GM18517 (cell line): ENCODE results near the gene EPO.
"Not testable (repeated sequence)": the region's sequence is repeated elsewhere in the genome, so short reads cannot be mapped to it uniquely, and the experiment has no call there.

Experiments used
- ATAC-seq: cut with Tn5 transposase; IDR thresholded peaks from one replicate; pipeline ENCODE4 v1.9.1; 2021; ENCODE audit warnings: mild to moderate bottlenecking, moderate library complexity; ENCODE audit not compliant: unreplicated experiment

Gene EPO

GRCh38 chr7:100731937-100732636 lies 11.8 kb downstream of the EPO start:
- ATAC-seq: no peak

GRCh38 chr7:100735730-100736129 lies 15.5 kb downstream of the EPO start:
- ATAC-seq: no peak

- no peak for ATAC-seq
Observed at GRCh38 chr7:100736671-100737070, 16.4 kb downstream of the EPO start.

- ATAC-seq: no peak
Observed at GRCh38 chr7:100739934-100740333, 19.7 kb downstream of the EPO start.

- no peak for ATAC-seq
Observed at GRCh38 chr7:100744605-100745004, 24.3 kb downstream of the EPO start.

GRCh38 chr7:100745184-100745583 lies 24.9 kb downstream of the EPO start:
- no peak for ATAC-seq

GRCh38 chr7:100752994-100753393 lies 32.7 kb downstream of the EPO start:
- no peak for ATAC-seq

- no peak for ATAC-seq
Observed at GRCh38 chr7:100753750-100754149, 33.5 kb downstream of the EPO start.

GRCh38 chr7:100759357-100760171 lies 39.3 kb downstream of the EPO start:
- no peak for ATAC-seq

GRCh38 chr7:100762841-100763240 lies 42.6 kb downstream of the EPO start:
- not testable (repeated sequence) for ATAC-seq

- ATAC-seq: no peak
Observed at GRCh38 chr7:100763556-100764140, 43.4 kb downstream of the EPO start.

GRCh38 chr7:100764841-100765240 lies 44.6 kb downstream of the EPO start:
- ATAC-seq: no peak

- ATAC-seq: no peak
Observed at GRCh38 chr7:100765250-100765649, 45.0 kb downstream of the EPO start.

- no peak for ATAC-seq
Observed at GRCh38 chr7:100768784-100769183, 48.5 kb downstream of the EPO start.
